Colonic mucosa (tissue), 4 donors: Measurements from ENCODE around the gene ZNF827. TPM values are rescaled to one million over a fixed set of nuclear protein-coding genes. Genes with fewer than 3 reads are reported as not detected.
A peak's percentile ranks its signal among the peaks of the same experiment; 100 is the strongest.

Experiments
- DNase-seq: peaks from one replicate; pipeline ENCODE4 v3.0.0-alpha.2; 2020
- H3K27ac ChIP-seq: fragments of 200-600 bp; one replicate; pipeline ENCODE4 v1.8.0; 2021
- H3K27me3 ChIP-seq: fragments of 200-600 bp; one replicate; pipeline ENCODE4 v1.8.0; 2021
- H3K36me3 ChIP-seq: fragments of 200-600 bp; one replicate; pipeline ENCODE4 v1.8.0; 2021
- H3K4me1 ChIP-seq: fragments of 200-600 bp; one replicate; pipeline ENCODE4 v1.8.0; 2021; ENCODE audit warnings: mild to moderate bottlenecking
- H3K4me3 ChIP-seq: fragments of 200-600 bp; one replicate; pipeline ENCODE4 v1.8.0; 2021
- H3K9ac ChIP-seq, 2 donors: one replicate each; pipeline ENCODE4 v1.7.0; 2013; ENCODE audit warnings: control low read depth in 2 of 2, low read depth in 2 of 2, low read length in 2 of 2
- H3K9me3 ChIP-seq: fragments of 200-600 bp; one replicate; pipeline ENCODE4 v1.8.0; 2021
- CTCF ChIP-seq: fragments of 200-600 bp; IDR thresholded peaks from one replicate; pipeline ENCODE4 v1.8.0; 2022; ENCODE audit warnings: antibody characterized with exemption, mild to moderate bottlenecking
- intact Hi-C: fragments of 100-400 bp; cut with DNase I; formaldehyde crosslinking; loops from one replicate; pipeline ENCODE4 v1.14.1; 2022
- total RNA-seq, 2 donors: library from RNA; stranded (reverse); fragmentation: NEBNext Ultra II Directional in 1 of 2; extraction: Animal tissue kit (Norgen Biotek cat#: 25700) in 1 of 2; gene quantifications; one replicate each; pipeline ENCODE4 v1.2.1, GENCODE V29; 2021
- donor health status: healthy.
- donor health status: DM: no; HTN: no; CAD: no.
- donor health status: DM: no; HTN: no; CAD: no.

The ZNF827 gene
- total RNA-seq, 2 donors from 2014 or later, result 17.9 to 19.7 TPM

GRCh38 chr4:145928748-145929147 lies 9.9 kb downstream of the ZNF827 start:
- DNase-seq, result no peak
- Histone ChIP-seq H3K9me3 (no peaks in the 10 kb centered on the region), H3K4me3 (no peak overlapping the region), H3K4me1 (no peaks in the 10 kb centered on the region), H3K27me3 (no peaks in the 10 kb centered on the region), H3K27ac (no peak overlapping the region), H3K9ac (no peak overlapping the region), H3K36me3 (no peaks in the 10 kb centered on the region)
- intact Hi-C loops, result no loop called here
- TF ChIP-seq CTCF, result no peak

DNA sequence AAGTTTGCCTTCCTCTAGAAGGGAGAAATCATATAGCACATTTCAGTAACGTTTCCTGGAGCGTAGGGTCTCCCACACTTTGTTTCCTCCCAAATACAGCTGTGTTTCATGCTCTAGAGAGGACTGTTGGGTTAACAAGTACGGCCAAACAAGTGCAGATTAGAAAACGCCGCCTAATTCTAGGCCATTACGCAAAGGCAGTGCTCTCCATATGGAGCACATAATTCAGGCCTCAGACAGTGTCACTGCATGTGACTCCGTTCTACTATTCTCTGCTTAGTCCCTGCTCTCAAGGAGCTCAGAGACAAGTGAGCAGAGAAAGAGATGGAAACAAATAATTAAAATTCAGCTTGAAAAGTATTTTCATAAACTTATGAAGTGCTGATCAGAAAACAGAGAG lies 11.6 kb downstream of the ZNF827 start:
- intact Hi-C loops, result no loop called here
- Histone ChIP-seq H3K36me3 (no peaks in the 10 kb centered on the region), H3K9ac (no peak overlapping the region), H3K9me3 (no peaks in the 10 kb centered on the region), H3K4me3 (no peak overlapping the region), H3K27me3 (no peaks in the 10 kb centered on the region), H3K27ac (no peak overlapping the region), H3K4me1 (no peaks in the 10 kb centered on the region)
- no peak for TF ChIP-seq CTCF
- no peak for DNase-seq

- no peaks in the 10 kb centered on the region for H3K4me1 ChIP-seq
- H3K9ac ChIP-seq, result no peak overlapping the region
- H3K4me3 ChIP-seq, result no peak overlapping the region
- H3K9me3 ChIP-seq, result no peaks in the 10 kb centered on the region
- no peaks in the 10 kb centered on the region for H3K27me3 ChIP-seq
- H3K36me3 ChIP-seq, result no peaks in the 10 kb centered on the region
- intact Hi-C loops, result no loop called here
- no peak for TF ChIP-seq CTCF
- no peak for DNase-seq
- H3K27ac ChIP-seq, result no peak overlapping the region
Measured at GRCh38 chr4:145921231-145921630, 17.4 kb downstream of the ZNF827 start.

DNA sequence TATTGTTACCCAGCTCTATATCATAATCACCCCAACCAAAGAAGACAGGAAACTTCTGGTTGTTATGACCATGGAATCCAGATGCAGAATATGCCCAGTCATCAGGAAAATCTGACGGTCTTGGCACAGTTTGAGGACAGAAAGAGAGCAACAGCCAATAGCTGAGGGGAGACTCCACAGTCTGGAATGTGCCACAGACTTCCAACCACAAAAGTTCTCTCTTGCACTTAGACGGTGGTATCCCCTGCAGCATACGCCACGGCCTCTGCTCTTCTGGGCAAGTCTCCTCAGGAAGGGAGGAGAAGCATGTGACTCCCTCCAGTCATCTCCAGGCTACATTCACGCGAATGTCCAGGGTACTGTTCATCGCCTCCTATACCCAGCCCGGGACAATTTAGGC lies 18.4 kb downstream of the ZNF827 start:
- Histone ChIP-seq H3K36me3 (no peaks in the 10 kb centered on the region), H3K27ac (no peak overlapping the region), H3K4me1 (no peaks in the 10 kb centered on the region), H3K27me3 (no peaks in the 10 kb centered on the region), H3K9me3 (no peaks in the 10 kb centered on the region), H3K9ac (no peak overlapping the region), H3K4me3 (no peak overlapping the region)
- DNase-seq, result no peak
- TF ChIP-seq CTCF, result no peak
- intact Hi-C loops, result no loop called here

GRCh38 chr4:145912376-145912775 lies 26.2 kb downstream of the ZNF827 start:
- no peaks in the 10 kb centered on the region for H3K9me3 ChIP-seq
- no peak overlapping the region for H3K9ac ChIP-seq
- no peak overlapping the region for H3K4me3 ChIP-seq
- no peak for DNase-seq
- no peak for TF ChIP-seq CTCF
- no peaks in the 10 kb centered on the region for H3K27me3 ChIP-seq
- no peaks in the 10 kb centered on the region for H3K36me3 ChIP-seq
- H3K4me1 ChIP-seq, result no peaks in the 10 kb centered on the region
- intact Hi-C loops, result no loop called here
- H3K27ac ChIP-seq, result no peak overlapping the region

- Histone ChIP-seq H3K36me3 (no peaks in the 10 kb centered on the region), H3K4me1 (no peaks in the 10 kb centered on the region), H3K4me3 (peak overlapping the region; percentile 32), H3K27me3 (no peaks in the 10 kb centered on the region), H3K9me3 (no peaks in the 10 kb centered on the region), H3K27ac (peak overlapping the region; percentile 86), H3K9ac (peak overlapping the region; percentile 6 to 63)
- peak; percentile 77 for DNase-seq
- TF ChIP-seq CTCF, result no peak
- intact Hi-C loops, result no loop called here
Measured at GRCh38 chr4:145909773-145910172, 28.9 kb downstream of the ZNF827 start.
